HepG2 (cell line): Measurements from ENCODE around the gene PMFBP1. TPM values are rescaled to one million over a fixed set of nuclear protein-coding genes. Genes with fewer than 3 reads are reported as not detected.

Experiments
- BCL6 ChIP-seq: IDR thresholded peaks from 2 replicates; pipeline ENCODE4 v1.6.1; 2016; ENCODE audit warnings: missing genetic modification reagents, missing compliant biosample characterization
- EEA1 ChIP-seq: sonication (generic); formaldehyde crosslinking; IDR thresholded peaks from 2 replicates; pipeline ENCODE4 v1.5.1; 2020; ENCODE audit warnings: mild to moderate bottlenecking, missing genetic modification reagents, borderline replicate concordance
- EZH2 ChIP-seq: conservative IDR thresholded peaks from 2 replicates; pipeline ENCODE4 v1.6.1; 2012; ENCODE audit warnings: mild to moderate bottlenecking, low read depth, low read length, moderate library complexity
- GFI1 ChIP-seq: sonication (generic); formaldehyde crosslinking; IDR thresholded peaks from 2 replicates; pipeline ENCODE4 v1.5.0; 2020; ENCODE audit warnings: missing genetic modification reagents, mild to moderate bottlenecking, borderline replicate concordance
- HBP1 ChIP-seq: IDR thresholded peaks from 2 replicates; pipeline ENCODE4 v1.6.1; 2016; ENCODE audit warnings: low read depth, control low read depth
- IRF1 ChIP-seq: sonication (generic); formaldehyde crosslinking; IDR thresholded peaks from 2 replicates; pipeline ENCODE4 v1.4.0; 2020; ENCODE audit warnings: low read depth, mild to moderate bottlenecking, missing genetic modification reagents
- IRF9 ChIP-seq: sonication (generic); formaldehyde crosslinking; IDR thresholded peaks from 2 replicates; pipeline ENCODE4 v1.8.0; 2022; ENCODE audit warnings: missing genetic modification reagents, mild to moderate bottlenecking, borderline replicate concordance
- KDM5B ChIP-seq: sonication (generic); formaldehyde crosslinking; IDR thresholded peaks from 2 replicates; pipeline ENCODE4 v1.4.0; 2020; ENCODE audit warnings: missing genetic modification reagents, mild to moderate bottlenecking, borderline replicate concordance
- KLF9 ChIP-seq: IDR thresholded peaks from 2 replicates; pipeline ENCODE4 v1.6.1; 2016; ENCODE audit warnings: low read depth
- KMT2A ChIP-seq: sonication (generic); formaldehyde crosslinking; IDR thresholded peaks from 2 replicates; pipeline ENCODE4 v1.4.0; 2020; ENCODE audit warnings: missing genetic modification reagents
- NFYC ChIP-seq: IDR thresholded peaks from 2 replicates; pipeline ENCODE4 v1.6.1; 2016; ENCODE audit warnings: missing genetic modification reagents, missing compliant biosample characterization
- PHF20 ChIP-seq: sonication (generic); formaldehyde crosslinking; IDR thresholded peaks from 2 replicates; pipeline ENCODE4 v1.5.0; 2020; ENCODE audit warnings: mild to moderate bottlenecking, missing genetic modification reagents
- RAD51 ChIP-seq: fragments of 450-650 bp; IDR thresholded peaks from 2 replicates; pipeline ENCODE4 v1.6.1; 2016; ENCODE audit warnings: borderline replicate concordance
- RFXAP ChIP-seq: sonication (generic); formaldehyde crosslinking; IDR thresholded peaks from 2 replicates; pipeline ENCODE4 v1.4.0; 2020; ENCODE audit warnings: missing genetic modification reagents, borderline replicate concordance
- RNF2 ChIP-seq: fragments of 450-650 bp; conservative IDR thresholded peaks from 2 replicates; pipeline ENCODE4 v1.6.1; 2016; ENCODE audit warnings: low read depth
- TBX3 ChIP-seq: fragments of 450-650 bp; IDR thresholded peaks from 2 replicates; pipeline ENCODE4 v1.6.1; 2017; ENCODE audit warnings: antibody characterized with exemption, mild to moderate bottlenecking, inconsistent platforms, borderline replicate concordance
- ZEB1 ChIP-seq: IDR thresholded peaks from 2 replicates; pipeline ENCODE4 v1.6.1; 2012; ENCODE audit warnings: mild to moderate bottlenecking, low read depth, inconsistent platforms; ENCODE audit not compliant: insufficient replicate concordance
- ZFP82 ChIP-seq: sonication (generic); formaldehyde crosslinking; IDR thresholded peaks from 2 replicates; pipeline ENCODE4 v1.5.1; 2020; ENCODE audit warnings: mild to moderate bottlenecking, missing genetic modification reagents, borderline replicate concordance
- ZNF296 ChIP-seq: sonication (generic); formaldehyde crosslinking; conservative IDR thresholded peaks from 2 replicates; pipeline ENCODE4 v1.5.0; 2020; ENCODE audit warnings: mild to moderate bottlenecking, missing genetic modification reagents
- ZNF407 ChIP-seq: sonication (generic); formaldehyde crosslinking; IDR thresholded peaks from one replicate; pipeline ENCODE4 v1.5.1; 2020; ENCODE audit warnings: mild to moderate bottlenecking, missing genetic modification reagents; ENCODE audit errors: not compliant biosample characterization
- ZNF674 ChIP-seq: sonication (generic); formaldehyde crosslinking; IDR thresholded peaks from 2 replicates; pipeline ENCODE4 v1.5.0; 2020; ENCODE audit warnings: low read depth, mild to moderate bottlenecking, missing genetic modification reagents
- polyA plus RNA-seq, 8 experiments: library from polyadenylated mRNA; depleted of rRNA in 3 of 8; stranded (reverse) in 7 of 8; unstranded in 1 of 8; fragments of >200 nt; fragmentation: Illumina TruSeq in 4 of 8; extraction: Trizol in 4 of 8; gene quantifications; 2 replicates each; pipeline versions ENCODE4 v1.2.1 to v1.2.3, GENCODE V29; 2011 to 2016; ENCODE audit warnings: low read depth in 4 of 8, missing spikeins in 1 of 8, mixed read lengths in 1 of 8; ENCODE audit not compliant: insufficient read depth in 1 of 8
- total RNA-seq, 5 experiments: library from RNA; depleted of rRNA; stranded (reverse); fragments of >200 nt; fragmentation: Illumina TruSeq; extraction: Trizol; gene quantifications; 2 replicates each; pipeline ENCODE4 v1.2.3, GENCODE V29; 2016; ENCODE audit warnings: low read depth in 1 of 5

PMFBP1 gene
- total and polyA plus RNA-seq, 2 of the 13 experiments (the other 11 are each of a cell fraction or from before 2014, with no cell fraction given) = 1.9 to 3.8 TPM

GRCh38 chr16:72094266-72094610 lies 77.7 kb downstream of the PMFBP1 start (continued):
- TF ChIP-seq HBP1 (CRISPR knock-in tag) (peak; percentile 1; the same call in 1 of the 2 replicates), EZH2 (no peak), RAD51 (no peak), RNF2 (no peak), KLF9 (no peak), ZNF674 (CRISPR knock-in tag) (0 out of 2 replicates have a peak, but pooled peaks have one; percentile 10), NFYC (CRISPR knock-in tag) (no peak), KDM5B (CRISPR knock-in tag) (no peak), ZFP82 (CRISPR knock-in tag) (no peak), ZNF296 (no peak), BCL6 (CRISPR knock-in tag) (no peak), IRF9 (CRISPR knock-in tag) (no peak), KMT2A (no peak), TBX3 (no peak), IRF1 (no peak), ZNF407 (CRISPR knock-in tag) (peak; percentile 13), GFI1 (CRISPR knock-in tag) (no peak), PHF20 (CRISPR knock-in tag) (no peak), ZEB1 (no peak), EEA1 (CRISPR knock-in tag) (no peak), RFXAP (no peak)
